Stimulated activated CD4-positive, alpha-beta T cell treated with anti-CD3 and anti-CD28 coated beads, Interleukin-2, amount 100 ng/mL, for 4 hours (primary cell): ENCODE results near the gene FAM186B.

ENCODE experiments used
- DNase-seq: peaks from one replicate; pipeline ENCODE4 v3.0.0-alpha.2; 2020; ENCODE audit warnings: low read depth

FAM186B gene

GRCh38 chr12:49609875-49610154, 4.4 kb upstream of the FAM186B start:
- DNase-seq: no peak

DNA sequence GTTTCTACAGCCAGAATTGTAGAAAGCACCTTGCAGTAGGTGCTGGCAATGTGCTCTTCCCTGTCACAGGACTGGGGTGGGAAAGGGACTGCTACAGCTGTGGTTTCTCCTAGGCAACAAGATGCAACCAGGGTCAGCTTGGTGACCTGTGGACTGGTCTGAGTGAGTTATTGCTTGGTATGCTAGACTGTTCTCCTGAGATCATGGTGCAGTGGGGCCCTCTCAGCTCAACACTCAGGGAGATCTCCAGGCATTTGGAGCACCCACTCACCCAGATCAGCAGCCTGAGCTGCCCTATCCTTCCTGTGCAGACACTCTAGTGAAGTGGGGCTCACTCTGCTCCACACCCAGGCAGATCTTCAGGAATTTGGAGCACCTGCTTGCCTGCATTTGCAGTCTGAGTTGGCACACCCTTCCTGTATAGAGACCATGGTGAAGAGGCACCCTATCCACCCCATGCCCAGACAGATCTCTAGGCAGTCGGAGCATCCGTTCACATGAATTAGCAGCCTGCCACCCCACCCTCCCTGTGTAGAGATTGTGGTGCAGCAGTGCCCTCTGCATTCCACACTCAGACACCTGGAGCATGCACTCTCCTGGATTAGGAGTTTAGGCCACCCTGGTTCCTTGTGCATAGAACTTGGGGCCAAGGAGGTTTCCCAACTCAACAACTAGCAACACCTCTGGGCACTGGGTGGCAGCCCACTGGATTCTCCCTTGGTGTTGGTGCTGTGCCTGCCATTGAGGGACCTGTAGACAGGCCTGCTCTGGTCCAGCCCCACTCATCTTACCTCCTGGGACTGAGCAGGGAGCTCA, 3.8 kb upstream of the FAM186B start:
- DNase-seq: no peak

- no peak for DNase-seq
Observed at GRCh38 chr12:49604856-49605255, 583 bp downstream of the FAM186B start.

DNA sequence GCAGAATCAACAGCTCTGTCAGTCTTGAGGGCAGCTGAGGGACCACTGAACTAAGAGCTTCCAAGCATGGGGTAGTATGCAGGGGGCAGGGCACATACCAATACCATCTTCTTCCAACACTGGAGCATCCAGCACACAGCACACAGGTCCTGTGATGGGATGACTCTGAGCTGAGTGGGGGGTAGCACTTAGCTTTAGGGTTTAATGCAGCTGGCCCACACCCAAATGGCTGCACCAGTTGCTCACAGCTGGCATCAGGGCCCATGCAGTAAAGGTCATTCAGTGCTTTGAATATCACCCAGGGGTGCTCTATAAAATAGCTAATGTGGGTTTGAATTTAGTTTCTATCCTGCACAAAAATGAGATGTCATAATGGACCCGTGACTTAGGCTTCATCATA, 1.7 kb downstream of the FAM186B start:
- no peak for DNase-seq

GRCh38 chr12:49599961-49600360, 5.5 kb downstream of the FAM186B start:
- DNase-seq: no peak

DNA sequence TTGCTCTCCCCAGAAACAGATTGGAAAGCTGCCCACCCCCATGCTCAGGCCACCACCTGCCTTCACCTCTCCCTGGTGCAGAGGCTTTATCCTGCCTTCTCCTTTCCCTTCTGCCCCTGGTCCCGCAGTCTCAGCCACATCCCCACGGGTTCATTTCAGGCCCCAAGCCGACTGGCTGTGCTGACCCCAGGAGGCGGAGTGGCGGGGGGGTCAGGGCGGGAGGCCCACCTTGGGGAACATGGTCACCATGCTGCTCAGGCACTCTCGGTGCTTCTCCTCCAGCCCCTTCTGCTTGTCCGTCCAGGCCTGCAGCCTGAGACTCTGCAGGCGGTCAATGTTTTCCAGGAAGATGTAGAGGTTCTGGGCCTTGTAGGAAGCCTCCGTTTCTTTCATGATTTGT, 6.9 kb downstream of the FAM186B start:
- DNase-seq: no peak

DNA sequence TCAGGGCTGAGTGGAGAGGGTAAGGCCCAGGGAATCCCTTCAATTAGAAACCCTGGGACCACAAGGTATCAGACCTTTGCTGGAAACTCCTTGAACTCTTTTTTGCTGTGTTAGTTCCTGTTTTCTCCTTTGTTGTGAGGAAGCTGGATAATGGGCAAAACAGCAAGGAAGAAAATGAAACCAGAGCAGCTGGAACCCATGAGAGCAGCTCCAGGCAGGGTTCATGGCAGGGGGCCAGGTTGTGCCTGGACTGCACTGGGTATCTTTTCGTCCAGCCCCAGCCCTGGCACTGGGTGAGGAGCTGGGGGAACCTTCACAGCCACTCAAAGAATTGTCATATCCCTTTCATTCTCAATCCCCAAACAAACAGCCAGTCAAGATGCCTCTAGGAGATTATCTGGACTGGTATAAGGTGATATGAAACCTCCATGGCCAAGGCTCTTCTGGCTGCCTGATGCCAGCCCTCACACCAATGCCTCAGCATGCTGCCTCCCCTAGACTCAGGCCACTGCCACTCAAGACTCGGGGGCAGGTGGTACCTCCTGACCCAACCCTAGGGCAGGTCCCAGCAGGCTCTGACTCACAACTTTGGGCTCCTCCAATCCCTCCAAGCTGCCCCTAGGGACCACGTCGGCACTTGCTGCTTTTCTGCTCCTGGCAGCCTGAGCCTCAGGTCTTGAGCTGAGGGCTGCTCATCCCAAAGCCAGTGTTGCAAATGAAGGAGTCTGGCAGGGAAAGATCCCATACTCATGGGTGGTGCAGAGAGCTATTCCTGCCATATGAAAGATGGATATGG, 16.5 kb downstream of the FAM186B start:
- DNase-seq: no peak

DNA sequence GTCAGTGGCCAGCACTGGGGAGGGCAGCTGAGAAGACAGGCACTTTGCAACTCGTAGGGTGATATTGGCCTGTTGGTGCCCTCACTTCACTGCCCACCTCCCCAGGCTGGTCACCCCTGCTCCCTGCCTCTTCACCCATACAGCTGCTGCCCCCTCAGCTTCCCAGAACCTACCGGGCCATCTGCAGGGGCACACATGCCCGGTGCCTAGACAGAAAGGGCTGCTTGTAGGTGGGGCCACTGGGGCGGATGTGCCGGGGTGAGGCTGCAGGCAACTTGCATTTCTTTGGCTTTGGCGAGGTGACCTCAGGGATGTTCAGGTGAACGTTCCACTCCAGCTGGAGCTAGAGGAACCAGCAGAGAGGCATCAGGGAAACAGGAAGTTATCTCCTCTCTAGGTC, 17.2 kb downstream of the FAM186B start:
- DNase-seq: no peak

DNA sequence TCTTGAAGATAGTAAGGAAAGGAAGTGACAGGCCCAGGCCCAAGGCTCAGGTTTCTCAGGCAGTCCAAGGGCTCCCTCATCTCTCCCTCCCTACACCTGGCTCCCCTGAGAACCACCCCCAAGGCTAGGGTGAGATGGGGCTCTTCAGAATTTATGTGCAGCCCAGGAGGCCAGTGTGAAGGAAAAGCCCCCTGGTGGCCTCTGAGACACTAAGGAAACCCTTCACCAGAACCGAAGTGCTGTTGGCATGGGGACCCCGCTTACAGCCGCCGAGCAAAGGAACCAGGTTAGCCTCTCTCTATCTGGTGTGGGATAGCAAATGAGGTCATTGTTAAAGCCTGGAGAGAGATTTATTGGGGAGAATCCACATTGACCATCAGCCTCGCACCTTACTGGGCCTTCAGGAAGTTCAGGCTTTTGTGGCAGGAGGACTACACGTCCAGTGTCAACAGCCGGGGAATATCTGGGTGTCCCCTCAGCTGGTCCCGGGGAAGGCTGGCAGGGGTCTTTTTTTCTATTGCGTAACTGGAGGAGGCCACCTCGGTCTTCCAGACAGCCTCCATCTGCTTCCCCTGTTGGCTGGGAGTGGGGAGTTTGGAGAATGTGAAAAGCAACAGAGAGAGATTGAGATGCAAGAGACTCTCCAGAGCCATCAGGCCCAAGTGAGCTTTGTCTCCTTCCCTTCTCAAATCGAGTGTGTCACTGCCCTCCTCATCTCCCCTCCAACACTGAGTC, 18.1 kb downstream of the FAM186B start:
- no peak for DNase-seq

GRCh38 chr12:49585477-49586459, 19.7 kb downstream of the FAM186B start:
- DNase-seq: no peak

DNA sequence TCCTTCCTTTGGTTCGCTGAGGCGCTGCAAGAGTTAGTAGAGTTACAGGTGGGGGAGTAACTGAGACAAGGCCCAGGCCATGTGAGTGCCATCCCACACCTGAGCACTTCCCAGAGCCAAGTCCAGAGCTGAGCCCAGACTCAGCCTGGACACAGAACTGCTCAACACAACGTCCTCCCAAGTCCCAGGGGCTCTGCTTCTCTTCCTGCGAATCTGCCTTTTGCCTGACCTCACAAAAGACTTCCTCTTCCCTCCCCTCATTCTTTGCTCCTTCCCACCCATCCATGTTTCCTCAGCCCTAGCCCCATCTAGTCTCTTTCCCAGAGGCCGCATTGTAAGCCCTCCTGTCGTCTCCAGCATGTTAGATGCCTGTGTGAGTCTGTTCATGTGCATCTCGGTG, 20.8 kb downstream of the FAM186B start:
- no peak for DNase-seq

- no peak for DNase-seq
Observed at GRCh38 chr12:49583366-49584094, 21.9 kb downstream of the FAM186B start.

GRCh38 chr12:49582850-49583249, 22.6 kb downstream of the FAM186B start:
- no peak for DNase-seq

- no peak for DNase-seq
Observed at GRCh38 chr12:49582201-49582600, 23.2 kb downstream of the FAM186B start.

- DNase-seq: peak; percentile 26
Observed at GRCh38 chr12:49580572-49581535, 24.6 kb downstream of the FAM186B start.

- DNase-seq: no peak
Observed at GRCh38 chr12:49578471-49579112, 26.8 kb downstream of the FAM186B start.

GRCh38 chr12:49577589-49578315, 27.7 kb downstream of the FAM186B start:
- no peak for DNase-seq

GRCh38 chr12:49568442-49569162, 36.8 kb downstream of the FAM186B start:
- no peak for DNase-seq
